Esophagus squamous epithelium (tissue), 4 donors: ENCODE measurements around the gene RPH3AL.

Source experiments
- POLR2A ChIP-seq, 4 donors: fragments of 450-650 bp; IDR thresholded peaks; one replicate each; pipeline ENCODE4 v1.6.1; 2017; ENCODE audit warnings: antibody characterized with exemption in 4 of 4, mild to moderate bottlenecking in 4 of 4, moderate library complexity in 3 of 4
- TF ChIP-seq, protein P1 (sequence below), 6 experiments: fragments of 450-650 bp in 4 of 6; fragments of 200-600 bp in 2 of 6; sonication (generic) in 2 of 6; IDR thresholded peaks; one replicate each; pipeline ENCODE4 v1.5.1; 2016 to 2019; ENCODE audit warnings: antibody characterized with exemption in 6 of 6, mild to moderate bottlenecking in 4 of 6, moderate library complexity in 4 of 6

DNA sequence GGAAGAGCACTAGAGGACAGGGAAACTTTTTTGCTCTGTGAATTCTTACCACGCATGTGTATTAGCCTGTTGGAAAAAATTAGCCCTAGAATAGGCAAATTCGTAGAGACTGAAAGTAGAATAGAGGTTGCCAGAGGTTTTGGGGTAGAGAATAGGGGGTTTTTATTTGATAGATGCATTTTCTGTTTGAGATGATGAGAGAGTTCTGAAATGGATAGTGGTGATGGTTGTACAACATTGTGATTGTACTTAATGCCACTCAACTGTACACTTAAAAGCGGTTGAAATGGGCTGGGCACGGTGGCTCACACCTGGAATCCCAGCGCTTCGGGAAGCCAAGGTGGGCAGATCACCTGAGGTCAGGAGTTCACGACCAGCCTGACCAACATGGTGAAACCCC, 163.2 kb downstream of the RPH3AL start:
- TF ChIP-seq, protein P1, sequence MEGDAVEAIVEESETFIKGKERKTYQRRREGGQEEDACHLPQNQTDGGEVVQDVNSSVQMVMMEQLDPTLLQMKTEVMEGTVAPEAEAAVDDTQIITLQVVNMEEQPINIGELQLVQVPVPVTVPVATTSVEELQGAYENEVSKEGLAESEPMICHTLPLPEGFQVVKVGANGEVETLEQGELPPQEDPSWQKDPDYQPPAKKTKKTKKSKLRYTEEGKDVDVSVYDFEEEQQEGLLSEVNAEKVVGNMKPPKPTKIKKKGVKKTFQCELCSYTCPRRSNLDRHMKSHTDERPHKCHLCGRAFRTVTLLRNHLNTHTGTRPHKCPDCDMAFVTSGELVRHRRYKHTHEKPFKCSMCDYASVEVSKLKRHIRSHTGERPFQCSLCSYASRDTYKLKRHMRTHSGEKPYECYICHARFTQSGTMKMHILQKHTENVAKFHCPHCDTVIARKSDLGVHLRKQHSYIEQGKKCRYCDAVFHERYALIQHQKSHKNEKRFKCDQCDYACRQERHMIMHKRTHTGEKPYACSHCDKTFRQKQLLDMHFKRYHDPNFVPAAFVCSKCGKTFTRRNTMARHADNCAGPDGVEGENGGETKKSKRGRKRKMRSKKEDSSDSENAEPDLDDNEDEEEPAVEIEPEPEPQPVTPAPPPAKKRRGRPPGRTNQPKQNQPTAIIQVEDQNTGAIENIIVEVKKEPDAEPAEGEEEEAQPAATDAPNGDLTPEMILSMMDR (IDR thresholded peaks at IDR 0.05): no peak
- no peak for TF ChIP-seq POLR2A (IDR thresholded peaks at IDR 0.05)
